ENCODE data around the gene CHKA. TPM values are rescaled to one million over a fixed set of nuclear protein-coding genes. Genes with fewer than 3 reads are reported as not detected.

The CHKA gene
- total and polyA plus RNA-seq, 2 of the 4 experiments (the other 2 are of a cell fraction): 4.5 to 8.4 TPM

GRCh38 chr11:68051191-68052136, 69.7 kb downstream of the CHKA start (continued):
- no peak for TF ChIP-seq BHLHE40 (IDR thresholded peaks at IDR 0.05; ENCODE audit: low read depth, low read length)
- no peak for TF ChIP-seq MXI1 (IDR thresholded peaks at IDR 0.05; ENCODE audit: borderline replicate concordance, low read depth, low read length)
- TF ChIP-seq, protein P1, sequence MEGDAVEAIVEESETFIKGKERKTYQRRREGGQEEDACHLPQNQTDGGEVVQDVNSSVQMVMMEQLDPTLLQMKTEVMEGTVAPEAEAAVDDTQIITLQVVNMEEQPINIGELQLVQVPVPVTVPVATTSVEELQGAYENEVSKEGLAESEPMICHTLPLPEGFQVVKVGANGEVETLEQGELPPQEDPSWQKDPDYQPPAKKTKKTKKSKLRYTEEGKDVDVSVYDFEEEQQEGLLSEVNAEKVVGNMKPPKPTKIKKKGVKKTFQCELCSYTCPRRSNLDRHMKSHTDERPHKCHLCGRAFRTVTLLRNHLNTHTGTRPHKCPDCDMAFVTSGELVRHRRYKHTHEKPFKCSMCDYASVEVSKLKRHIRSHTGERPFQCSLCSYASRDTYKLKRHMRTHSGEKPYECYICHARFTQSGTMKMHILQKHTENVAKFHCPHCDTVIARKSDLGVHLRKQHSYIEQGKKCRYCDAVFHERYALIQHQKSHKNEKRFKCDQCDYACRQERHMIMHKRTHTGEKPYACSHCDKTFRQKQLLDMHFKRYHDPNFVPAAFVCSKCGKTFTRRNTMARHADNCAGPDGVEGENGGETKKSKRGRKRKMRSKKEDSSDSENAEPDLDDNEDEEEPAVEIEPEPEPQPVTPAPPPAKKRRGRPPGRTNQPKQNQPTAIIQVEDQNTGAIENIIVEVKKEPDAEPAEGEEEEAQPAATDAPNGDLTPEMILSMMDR (conservative IDR thresholded peaks at IDR 0.05; ENCODE audit: low read depth, low read length): no peak

All from IMR-90 (cell line).